Measurements from ENCODE around the gene CCDC13.

Gene CCDC13

GRCh38 chr3:42752441-42752840 is 20.6 kb downstream of the CCDC13 start:
- DNase-seq (ENCODE audit: low read depth in 2 of 2): no peak

GRCh38 chr3:42751609-42752008 is 21.4 kb downstream of the CCDC13 start:
- no peak for DNase-seq (ENCODE audit: low read depth in 2 of 2)

- DNase-seq (ENCODE audit: low read depth in 2 of 2): no peak
Observed at GRCh38 chr3:42750834-42751233, 22.2 kb downstream of the CCDC13 start.

- no peak for DNase-seq (ENCODE audit: low read depth in 2 of 2)
Observed at GRCh38 chr3:42749753-42750231, 23.3 kb downstream of the CCDC13 start.

GRCh38 chr3:42749025-42749752 is 23.9 kb downstream of the CCDC13 start:
- no peak for DNase-seq (ENCODE audit: low read depth in 2 of 2)

GRCh38 chr3:42747581-42747980 is 25.5 kb downstream of the CCDC13 start:
- no peak for DNase-seq (ENCODE audit: low read depth in 2 of 2)

- DNase-seq (ENCODE audit: low read depth in 2 of 2): no peak
Observed at GRCh38 chr3:42746455-42747450, 26.3 kb downstream of the CCDC13 start.

GRCh38 chr3:42745776-42746454 is 27.1 kb downstream of the CCDC13 start:
- DNase-seq (ENCODE audit: low read depth in 2 of 2): no peak

- DNase-seq (ENCODE audit: low read depth in 2 of 2): no peak
Observed at GRCh38 chr3:42745291-42745745, 27.7 kb downstream of the CCDC13 start.

- DNase-seq (ENCODE audit: low read depth in 2 of 2): no peak
Observed at GRCh38 chr3:42743204-42743995, 29.7 kb downstream of the CCDC13 start.

- DNase-seq (ENCODE audit: low read depth in 2 of 2): no peak
Observed at GRCh38 chr3:42742688-42743087, 30.4 kb downstream of the CCDC13 start.

- no peak for DNase-seq (ENCODE audit: low read depth in 2 of 2)
Observed at GRCh38 chr3:42742259-42742658, 30.8 kb downstream of the CCDC13 start.

GRCh38 chr3:42741796-42742195 is 31.3 kb downstream of the CCDC13 start:
- DNase-seq (ENCODE audit: low read depth in 2 of 2): no peak

GRCh38 chr3:42739401-42740158 is 33.5 kb downstream of the CCDC13 start:
- no peak for DNase-seq (ENCODE audit: low read depth in 2 of 2)

- no peak for DNase-seq (ENCODE audit: low read depth in 2 of 2)
Observed at GRCh38 chr3:42736531-42736930, 36.5 kb downstream of the CCDC13 start.

GRCh38 chr3:42736081-42736480 is 37.0 kb downstream of the CCDC13 start:
- no peak for DNase-seq (ENCODE audit: low read depth in 2 of 2)

GRCh38 chr3:42735615-42736014 is 37.4 kb downstream of the CCDC13 start:
- no peak for DNase-seq (ENCODE audit: low read depth in 2 of 2)

GRCh38 chr3:42735019-42735418 is 38.0 kb downstream of the CCDC13 start:
- DNase-seq (ENCODE audit: low read depth in 2 of 2): no peak

- DNase-seq (ENCODE audit: low read depth in 2 of 2): no peak
Observed at GRCh38 chr3:42734263-42734860, 38.7 kb downstream of the CCDC13 start.
